DOHH2 (cell line): ENCODE data around the gene SNCB.

Experiments used
- H3F3A ChIP-seq: fragments of 200-600 bp; sonication (generic), shearing (Covaris generic); 2 replicates; pipeline ENCODE4 v1.6.0; 2016; ENCODE audit warnings: antibody characterized with exemption, mild to moderate bottlenecking; ENCODE audit not compliant: control insufficient read depth, insufficient read depth
- H3K27ac ChIP-seq: fragments of 200-600 bp; sonication (generic); 2 replicates; pipeline ENCODE4 v1.5.1; 2014; ENCODE audit warnings: low read depth, mild to moderate bottlenecking, low read length, moderate library complexity
- H3K27me3 ChIP-seq: fragments of 200-600 bp; sonication (generic); 2 replicates; pipeline ENCODE4 v1.6.1; 2014; ENCODE audit warnings: mild to moderate bottlenecking, low read length, mixed read lengths; ENCODE audit not compliant: control insufficient read depth
- H3K36me3 ChIP-seq: fragments of 200-600 bp; sonication (generic); 2 replicates; pipeline ENCODE4 v1.6.1; 2014; ENCODE audit warnings: mild to moderate bottlenecking, low read length, moderate library complexity, mixed read lengths; ENCODE audit not compliant: control insufficient read depth
- H3K4me1 ChIP-seq: fragments of 200-600 bp; sonication (generic); 2 replicates; pipeline ENCODE4 v1.6.1; 2014; ENCODE audit warnings: mild to moderate bottlenecking, low read length, mixed read lengths; ENCODE audit not compliant: control insufficient read depth
- H3K4me2 ChIP-seq: fragments of 200-600 bp; sonication (generic); 2 replicates; pipeline ENCODE4 v1.6.0; 2014; ENCODE audit warnings: mild to moderate bottlenecking, low read length, moderate library complexity
- H3K4me3 ChIP-seq: fragments of 200-600 bp; sonication (generic); 2 replicates; pipeline ENCODE4 v1.5.1; 2014; ENCODE audit warnings: mild to moderate bottlenecking, low read length, mixed read lengths
- H3K79me2 ChIP-seq: fragments of 200-600 bp; sonication (generic); 2 replicates; pipeline ENCODE4 v1.6.1; 2014; ENCODE audit warnings: mild to moderate bottlenecking, low read length, mixed read lengths; ENCODE audit not compliant: control insufficient read depth
- H3K9me2 ChIP-seq: fragments of 200-600 bp; sonication (generic); replicated peaks from 2 replicates; pipeline ENCODE4 v1.6.1; 2014; ENCODE audit warnings: mild to moderate bottlenecking, low read length, mixed read lengths; ENCODE audit not compliant: control insufficient read depth
- H3K9me3 ChIP-seq: fragments of 200-600 bp; sonication (generic); 2 replicates; pipeline ENCODE4 v1.6.1; 2014; ENCODE audit warnings: antibody characterized with exemption, low read length, mixed read lengths; ENCODE audit not compliant: control insufficient read depth, insufficient read depth
- H4K20me1 ChIP-seq: fragments of 200-600 bp; sonication (generic); 2 replicates; pipeline ENCODE4 v1.6.0; 2014; ENCODE audit warnings: low read depth, mild to moderate bottlenecking, antibody characterized with exemption, low read length, moderate library complexity; ENCODE audit not compliant: control insufficient read depth, insufficient read depth
- EZH2phosphoT487 ChIP-seq: fragments of 200-600 bp; sonication (generic); IDR thresholded peaks from 2 replicates; pipeline ENCODE4 v1.6.1; 2017; ENCODE audit warnings: borderline replicate concordance, mild to moderate bottlenecking, antibody characterized with exemption, low read length, moderate library complexity, mixed read lengths
- TF ChIP-seq, protein P1 (sequence below): fragments of 200-600 bp; sonication (generic); IDR thresholded peaks from one replicate; pipeline ENCODE4 v1.5.1; 2014; ENCODE audit warnings: antibody characterized with exemption, mild to moderate bottlenecking, low read depth, low read length; ENCODE audit not compliant: poor library complexity, severe bottlenecking

The SNCB gene

DNA sequence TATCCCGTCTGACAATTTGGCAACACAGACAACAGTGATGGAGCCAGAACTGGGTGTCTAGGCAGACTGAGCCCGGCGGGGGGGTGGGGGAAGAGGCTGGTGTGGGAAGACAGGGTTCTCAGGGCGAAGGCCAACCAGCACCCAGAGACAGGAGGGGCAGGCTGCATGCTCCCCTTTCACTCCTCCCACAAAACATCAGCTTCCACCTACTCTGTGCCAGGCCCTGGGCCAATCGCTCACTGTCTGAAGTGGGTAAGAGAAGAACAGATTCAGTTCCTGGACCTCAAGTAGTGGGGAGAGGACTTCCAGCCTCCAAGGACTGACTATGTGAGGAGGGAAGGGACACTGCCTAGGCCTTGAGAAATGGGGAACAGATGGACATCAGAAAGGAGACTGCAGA, 2.8 kb downstream of the SNCB start:
- Histone ChIP-seq H3K4me1 (peaks cover 67% of the 10 kb centered on the region), H3K79me2 (no peaks in the 10 kb centered on the region), H3K9me3 (no peaks in the 10 kb centered on the region), H4K20me1 (no peaks in the 10 kb centered on the region), H3K36me3 (no peaks in the 10 kb centered on the region), H3K27me3 (peaks cover 8% of the 10 kb centered on the region), H3F3A (0 out of 2 replicates have a peak, but pooled peaks cover 7% of the 10 kb centered on the region), H3K4me2 (peak overlapping the region; percentile 49), H3K9me2 (no peaks in the 10 kb centered on the region), H3K4me3 (no peak overlapping the region), H3K27ac (no peak overlapping the region)
- TF ChIP-seq EZH2phosphoT487 = no peak
- TF ChIP-seq, protein P1, sequence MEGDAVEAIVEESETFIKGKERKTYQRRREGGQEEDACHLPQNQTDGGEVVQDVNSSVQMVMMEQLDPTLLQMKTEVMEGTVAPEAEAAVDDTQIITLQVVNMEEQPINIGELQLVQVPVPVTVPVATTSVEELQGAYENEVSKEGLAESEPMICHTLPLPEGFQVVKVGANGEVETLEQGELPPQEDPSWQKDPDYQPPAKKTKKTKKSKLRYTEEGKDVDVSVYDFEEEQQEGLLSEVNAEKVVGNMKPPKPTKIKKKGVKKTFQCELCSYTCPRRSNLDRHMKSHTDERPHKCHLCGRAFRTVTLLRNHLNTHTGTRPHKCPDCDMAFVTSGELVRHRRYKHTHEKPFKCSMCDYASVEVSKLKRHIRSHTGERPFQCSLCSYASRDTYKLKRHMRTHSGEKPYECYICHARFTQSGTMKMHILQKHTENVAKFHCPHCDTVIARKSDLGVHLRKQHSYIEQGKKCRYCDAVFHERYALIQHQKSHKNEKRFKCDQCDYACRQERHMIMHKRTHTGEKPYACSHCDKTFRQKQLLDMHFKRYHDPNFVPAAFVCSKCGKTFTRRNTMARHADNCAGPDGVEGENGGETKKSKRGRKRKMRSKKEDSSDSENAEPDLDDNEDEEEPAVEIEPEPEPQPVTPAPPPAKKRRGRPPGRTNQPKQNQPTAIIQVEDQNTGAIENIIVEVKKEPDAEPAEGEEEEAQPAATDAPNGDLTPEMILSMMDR = no peak

DNA sequence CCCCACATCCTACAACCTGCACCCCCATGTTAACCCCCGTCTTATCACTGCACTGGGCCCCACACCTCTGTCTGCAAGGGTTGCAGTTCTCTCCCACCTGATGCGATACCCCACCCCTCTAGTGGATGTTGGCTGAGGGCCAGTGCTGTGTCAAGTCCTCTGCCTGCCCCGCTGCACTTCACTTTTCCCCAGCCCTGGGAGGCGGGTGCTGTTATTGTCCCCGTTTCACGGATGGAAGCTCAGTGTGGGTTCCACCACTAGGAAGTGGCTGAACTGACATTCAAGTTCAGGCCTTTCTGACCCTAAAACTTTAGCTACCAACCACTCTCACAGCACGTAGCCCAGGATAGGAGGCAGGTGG, 3.5 kb downstream of the SNCB start:
- Histone ChIP-seq H3K4me1 (peaks cover 61% of the 10 kb centered on the region), H3K4me2 (peak overlapping the region; percentile 49), H3K27me3 (peaks cover 8% of the 10 kb centered on the region), H3K9me2 (no peaks in the 10 kb centered on the region), H3K36me3 (no peaks in the 10 kb centered on the region), H3K27ac (no peak overlapping the region), H3K4me3 (peak overlapping the region; percentile 4; the same call in 1 of the 2 replicates), H3F3A (0 out of 2 replicates have a peak, but pooled peaks cover 6% of the 10 kb centered on the region), H3K9me3 (no peaks in the 10 kb centered on the region), H4K20me1 (no peaks in the 10 kb centered on the region), H3K79me2 (no peaks in the 10 kb centered on the region)
- TF ChIP-seq, protein P1 = no peak
- TF ChIP-seq EZH2phosphoT487 = no peak

DNA sequence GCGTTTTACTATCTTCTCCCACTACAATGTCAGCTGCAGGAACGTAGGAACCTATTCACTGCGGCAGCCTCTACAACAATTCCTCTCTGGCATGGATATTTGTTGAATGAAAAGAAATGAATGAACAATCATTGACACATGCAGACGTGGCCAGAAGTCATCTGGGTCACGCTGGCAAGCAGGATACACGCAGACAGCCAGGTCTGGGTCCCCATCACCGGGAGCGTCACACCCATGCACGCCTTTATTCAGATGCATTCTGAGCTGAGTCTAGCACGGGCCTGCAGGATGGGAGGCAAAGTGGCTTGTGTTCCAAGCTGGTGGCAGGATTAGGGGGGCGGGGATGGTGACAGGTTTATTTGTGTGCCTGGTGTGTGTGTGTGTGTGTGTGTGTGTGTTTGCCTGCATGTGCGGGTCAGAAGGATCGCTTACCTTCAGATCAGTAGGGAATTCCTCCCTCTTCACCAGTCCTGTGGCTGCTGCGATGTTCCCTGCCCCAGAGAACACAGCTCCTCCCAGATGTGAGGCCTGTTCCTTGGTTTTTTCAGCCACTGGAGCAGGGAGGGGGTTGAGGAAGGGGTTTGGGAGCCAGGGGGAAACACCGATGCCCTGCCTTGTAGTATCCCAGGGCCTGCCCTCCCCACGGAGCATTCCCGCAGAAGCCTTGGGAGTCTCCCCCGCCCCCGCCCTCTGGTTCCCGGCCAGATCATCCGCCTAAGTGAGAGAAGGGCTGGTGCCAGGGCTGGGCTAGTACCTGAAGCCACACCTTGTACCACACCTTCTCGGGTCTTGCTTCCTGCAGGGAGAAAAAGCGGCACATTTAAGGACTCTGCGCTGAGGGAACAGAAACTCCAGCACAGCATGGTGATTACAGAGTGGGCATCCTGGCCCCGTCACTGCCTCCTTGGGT, 4.1 kb downstream of the SNCB start:
- H3K4me3 ChIP-seq = no peak overlapping the region
- peaks cover 54% of the 10 kb centered on the region for H3K4me1 ChIP-seq
- H3K27me3 ChIP-seq = peaks cover 8% of the 10 kb centered on the region
- no peaks in the 10 kb centered on the region for H3K79me2 ChIP-seq
- H3K9me3 ChIP-seq = no peaks in the 10 kb centered on the region
- no peaks in the 10 kb centered on the region for H3K9me2 ChIP-seq
- H3K36me3 ChIP-seq = no peaks in the 10 kb centered on the region
- peak overlapping the region; percentile 49; the same call in 1 of the 2 replicates for H3K4me2 ChIP-seq
- H3F3A ChIP-seq = 0 out of 2 replicates have a peak, but pooled peaks cover 2% of the 10 kb centered on the region
- no peak overlapping the region for H3K27ac ChIP-seq
- TF ChIP-seq EZH2phosphoT487 = no peak
- TF ChIP-seq, protein P1 = no peak
- no peaks in the 10 kb centered on the region for H4K20me1 ChIP-seq
